Caco-2 (cell line): ENCODE data around the gene MTA1. TPM values are rescaled to one million over a fixed set of nuclear protein-coding genes. Genes with fewer than 3 reads are reported as not detected.
A peak's percentile ranks its signal among the peaks of the same experiment; 100 is the strongest.

ENCODE experiments used
- BruUV-seq: library from RNA; stranded (reverse); fragments of 400-500 nt; replicated peaks from 2 replicates; lab custom pipeline; 2021; lab: Mats Ljungman, UMichigan
- CTCF ChIA-PET: fragments of 300-600 bp; sonication (Branson Sonifier 250); formaldehyde crosslinking; loops from one replicate; lab custom pipeline; 2022; ENCODE audit warnings: antibody characterized with exemption; lab: Charles Lee
- POLR2A ChIA-PET: fragments of 300-600 bp; sonication (Branson Sonifier 250); formaldehyde crosslinking; loops from one replicate; lab custom pipeline; 2022; ENCODE audit warnings: antibody characterized with exemption; lab: Charles Lee
- DNase-seq, 2 experiments: peaks; one replicate each; pipeline versions ENCODE4 v3.0.0 to v3.0.0-alpha.2; 2020 to 2022
- H3K27me3 ChIP-seq: replicated peaks from 2 replicates; pipeline ENCODE4 v1.6.0; 2011; ENCODE audit warnings: low read length; ENCODE audit not compliant: control insufficient read depth, insufficient read depth
- H3K36me3 ChIP-seq: 2 replicates; pipeline ENCODE4 v1.5.1; 2011; ENCODE audit warnings: low read length; ENCODE audit not compliant: control insufficient read depth, insufficient read depth
- H3K4me1 ChIP-seq: fragments of 250-450 bp; sonication (Bioruptor Pico); 2 replicates; pipeline ENCODE4 v1.5.1; 2020; ENCODE audit warnings: mild to moderate bottlenecking
- H3K4me3 ChIP-seq: 2 replicates; pipeline ENCODE4 v1.5.1; 2011; ENCODE audit warnings: low read depth, mild to moderate bottlenecking, control low read depth, low read length
- H3K9me3 ChIP-seq: fragments of 250-450 bp; sonication (Bioruptor Pico); 2 replicates; pipeline ENCODE4 v1.5.1; 2020; ENCODE audit warnings: mild to moderate bottlenecking, moderate library complexity
- H3K27ac Mint-ChIP-seq: one replicate; pipeline ENCODE4 v1.8.0; 2022; ENCODE audit warnings: mixed read lengths; ENCODE audit not compliant: unreplicated experiment
- H3K27me3 Mint-ChIP-seq: one replicate; pipeline ENCODE4 v1.8.0; 2022; ENCODE audit warnings: mixed read lengths; ENCODE audit not compliant: insufficient read depth, unreplicated experiment
- H3K36me3 Mint-ChIP-seq: one replicate; pipeline ENCODE4 v1.8.0; 2022; ENCODE audit warnings: mild to moderate bottlenecking, mixed read lengths; ENCODE audit not compliant: insufficient read depth, unreplicated experiment
- H3K4me1 Mint-ChIP-seq: one replicate; pipeline ENCODE4 v1.8.0; 2022; ENCODE audit warnings: low read depth, mixed read lengths; ENCODE audit not compliant: unreplicated experiment
- H3K4me3 Mint-ChIP-seq: one replicate; pipeline ENCODE4 v1.8.0; 2022; ENCODE audit warnings: mild to moderate bottlenecking, moderate library complexity, mixed read lengths; ENCODE audit not compliant: unreplicated experiment
- H3K9me3 Mint-ChIP-seq: one replicate; pipeline ENCODE4 v1.8.0; 2022; ENCODE audit warnings: mixed read lengths; ENCODE audit not compliant: unreplicated experiment
- CTCF ChIP-seq, 2 experiments: fragments of 200-600 bp in 1 of 2; IDR thresholded peaks; 1 replicate in 1 of 2; 2 replicates in 1 of 2; pipeline versions ENCODE4 v1.5.1 to v1.8.0; 2011 to 2022; ENCODE audit warnings: antibody characterized with exemption in 1 of 2, control low read depth in 1 of 2, inconsistent platforms in 1 of 2, low read depth in 1 of 2, low read length in 1 of 2, mild to moderate bottlenecking in 1 of 2, moderate library complexity in 1 of 2; ENCODE audit not compliant: insufficient read depth in 1 of 2, severe bottlenecking in 1 of 2, unreplicated experiment in 1 of 2
- intact Hi-C: fragments of 100-400 bp; cut with micrococcal nuclease; formaldehyde crosslinking; loops from one replicate; pipeline ENCODE4 v1.10.0; 2022; ENCODE audit not compliant: unreplicated experiment
- total RNA-seq: library from RNA; stranded (reverse); gene quantifications from 2 replicates; pipeline ENCODE4 v1.2.3, GENCODE V29; 2022

Gene MTA1
- total RNA-seq, 1 experiment from 2014 or later: 167 TPM

DNA sequence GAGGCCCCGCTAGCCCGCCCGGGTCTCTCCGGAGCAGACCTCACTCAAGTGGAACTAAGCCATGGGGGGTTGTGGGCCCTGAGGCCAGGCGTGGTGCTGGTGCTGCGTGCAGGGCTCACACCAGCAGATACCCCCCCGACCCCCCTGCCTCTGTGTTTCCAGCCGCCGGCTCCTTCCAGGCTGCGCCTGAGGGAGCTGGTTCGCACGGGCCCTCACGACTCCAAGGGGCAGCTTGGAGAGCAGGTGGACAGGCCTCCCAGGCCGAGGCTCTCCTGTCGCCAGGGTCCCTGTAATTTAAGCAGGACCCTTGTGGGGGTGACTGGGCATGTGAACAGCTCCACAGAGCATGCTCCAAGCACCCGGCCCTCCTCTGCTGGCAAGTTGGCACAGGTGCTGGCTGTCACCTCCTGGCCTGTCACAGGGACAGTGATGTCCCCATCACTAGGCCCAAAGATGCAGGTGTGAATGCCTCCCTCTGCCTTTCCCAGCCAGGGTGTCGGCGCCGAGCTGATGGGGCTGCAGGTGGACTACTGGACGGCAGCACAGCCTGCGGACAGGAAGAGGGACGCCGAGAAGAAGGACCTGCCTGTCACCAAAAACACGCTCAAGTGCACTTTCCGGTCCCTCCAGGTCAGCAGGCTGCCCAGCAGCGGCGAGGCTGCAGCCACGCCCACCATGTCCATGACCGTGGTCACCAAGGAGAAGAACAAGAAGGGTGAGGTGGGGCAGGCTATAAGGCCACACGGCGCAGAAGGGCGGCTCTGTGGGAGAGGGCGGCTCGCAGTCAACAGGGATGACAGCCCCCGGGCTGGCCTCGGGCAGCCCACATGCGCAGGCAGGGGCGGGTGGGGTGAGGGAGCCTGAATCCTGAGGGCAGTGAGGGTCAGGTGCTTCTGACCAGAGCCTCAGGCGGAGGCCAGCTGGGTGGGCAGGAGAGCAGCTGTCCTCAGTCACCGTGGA is 27.2 kb upstream of the MTA1 start:
- TF ChIP-seq CTCF (IDR thresholded peaks at IDR 0.05; ENCODE audit: insufficient read depth in 1 of 2, low read depth in 1 of 2, low read length in 1 of 2, severe bottlenecking in 1 of 2, unreplicated experiment in 1 of 2): no peak
- no TSS peak for BruUV-seq
- no peaks in the 10 kb centered on the region for H3K4me1 Mint-ChIP-seq
- intact Hi-C loops: no loop called here
- H3K4me3 ChIP-seq: no peak overlapping the region
- H3K9me3 Mint-ChIP-seq: no peaks in the 10 kb centered on the region
- CTCF ChIA-PET: interaction anchor here (0.6 kb wide), 1 partner anchor 1422 kb away, joined by 3 read pairs; no protein-coding TSS in a partner anchor
- no peak overlapping the region for H3K4me3 Mint-ChIP-seq
- peaks cover 11% of the 10 kb centered on the region for H3K36me3 Mint-ChIP-seq
- H3K27ac Mint-ChIP-seq: no peak overlapping the region
- no peak for DNase-seq
- H3K27me3 ChIP-seq: no peaks in the 10 kb centered on the region
- peaks cover under 1% of the 10 kb centered on the region; the same call in 1 of the 2 replicates for H3K4me1 ChIP-seq
- H3K9me3 ChIP-seq: no peaks in the 10 kb centered on the region
- H3K36me3 ChIP-seq: no peaks in the 10 kb centered on the region
- POLR2A ChIA-PET: no interaction called here
- no peaks in the 10 kb centered on the region for H3K27me3 Mint-ChIP-seq

DNA sequence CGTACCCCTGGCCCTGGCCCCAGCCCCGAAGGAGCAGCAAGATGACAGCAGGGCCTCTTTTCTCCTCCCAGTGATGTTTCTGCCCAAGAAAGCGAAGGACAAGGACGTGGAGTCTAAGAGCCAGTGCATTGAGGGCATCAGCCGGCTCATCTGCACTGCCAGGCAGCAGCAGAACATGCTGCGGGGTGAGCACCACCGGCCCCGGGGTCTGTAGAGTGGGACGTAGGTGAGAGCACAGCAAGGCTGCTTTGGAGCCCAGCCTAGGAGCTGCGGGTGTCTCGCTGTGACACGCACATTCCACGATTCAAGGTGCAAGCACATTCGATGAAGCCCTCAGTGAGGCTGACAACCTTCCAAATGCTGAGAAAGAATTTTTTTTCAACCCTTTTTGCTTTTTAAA is 26.5 kb upstream of the MTA1 start:
- no peak for TF ChIP-seq CTCF (IDR thresholded peaks at IDR 0.05; ENCODE audit: insufficient read depth in 1 of 2, low read depth in 1 of 2, low read length in 1 of 2, severe bottlenecking in 1 of 2, unreplicated experiment in 1 of 2)
- Mint-ChIP-seq H3K36me3 (peaks cover 13% of the 10 kb centered on the region), H3K9me3 (no peaks in the 10 kb centered on the region), H3K4me1 (no peaks in the 10 kb centered on the region), H3K4me3 (no peak overlapping the region), H3K27ac (no peak overlapping the region), H3K27me3 (no peaks in the 10 kb centered on the region)
- peak in 1 of 2 experiments; percentile 15 for DNase-seq
- CTCF ChIA-PET: no interaction called here
- Histone ChIP-seq H3K27me3 (no peaks in the 10 kb centered on the region), H3K9me3 (no peaks in the 10 kb centered on the region), H3K4me3 (no peak overlapping the region), H3K36me3 (no peaks in the 10 kb centered on the region), H3K4me1 (peaks cover 6% of the 10 kb centered on the region; the same call in 1 of the 2 replicates)
- intact Hi-C loops: no loop called here
- BruUV-seq: no TSS peak
- POLR2A ChIA-PET: no interaction called here

GRCh38 chr14:105394714-105395537 is 24.7 kb upstream of the MTA1 start:
- TF ChIP-seq CTCF (IDR thresholded peaks at IDR 0.05; ENCODE audit: insufficient read depth in 1 of 2, low read depth in 1 of 2, low read length in 1 of 2, severe bottlenecking in 1 of 2, unreplicated experiment in 1 of 2): no peak
- BruUV-seq: no TSS peak
- Histone ChIP-seq H3K9me3 (no peaks in the 10 kb centered on the region), H3K36me3 (peaks cover 1% of the 10 kb centered on the region; the same call in 1 of the 2 replicates), H3K27me3 (no peaks in the 10 kb centered on the region), H3K4me1 (peaks cover 6% of the 10 kb centered on the region; the same call in 1 of the 2 replicates), H3K4me3 (no peak overlapping the region)
- Mint-ChIP-seq H3K4me3 (no peak overlapping the region), H3K9me3 (no peaks in the 10 kb centered on the region), H3K4me1 (no peaks in the 10 kb centered on the region), H3K27ac (no peak overlapping the region), H3K36me3 (peaks cover 9% of the 10 kb centered on the region), H3K27me3 (no peaks in the 10 kb centered on the region)
- ChIA-PET POLR2A (no interaction called here), CTCF (interaction anchor here (0.6 kb wide), 1 partner anchor 562 kb away, joined by 3 read pairs; no protein-coding TSS in a partner anchor)
- intact Hi-C loops: no loop called here
- DNase-seq: peak in 1 of 2 experiments; percentile 28
